GM19372 (cell line): Measurements from ENCODE around the gene CC2D1A.

ENCODE experiments used
- ATAC-seq: cut with Tn5 transposase; IDR thresholded peaks from one replicate; pipeline ENCODE4 v1.9.1; 2021; ENCODE audit warnings: mild to moderate bottlenecking, low read depth, moderate library complexity; ENCODE audit not compliant: unreplicated experiment

The CC2D1A gene

GRCh38 chr19:13876834-13877233, 29.2 kb upstream of the CC2D1A start, which contains the start of gene NANOS3:
NANOS3 (plus strand) TSS chr19:13877134; CDS start chr19:13877249, 115 bp downstream.
- no peak for ATAC-seq

GRCh38 chr19:13877303-13877702, 28.7 kb upstream of the CC2D1A start:
- ATAC-seq: no peak

GRCh38 chr19:13880059-13881043, 25.6 kb upstream of the CC2D1A start:
- peak; percentile 88 for ATAC-seq

GRCh38 chr19:13881251-13881691, 24.7 kb upstream of the CC2D1A start:
- ATAC-seq: no peak

GRCh38 chr19:13881692-13882418, 24.1 kb upstream of the CC2D1A start:
- ATAC-seq: no peak

GRCh38 chr19:13882419-13882795, 23.6 kb upstream of the CC2D1A start:
- ATAC-seq: no peak

- ATAC-seq: no peak
Observed at GRCh38 chr19:13882836-13883235, 23.2 kb upstream of the CC2D1A start.

GRCh38 chr19:13883516-13884064, 22.4 kb upstream of the CC2D1A start:
- ATAC-seq: no peak

- no peak for ATAC-seq
Observed at GRCh38 chr19:13884726-13885591, 21.0 kb upstream of the CC2D1A start.

GRCh38 chr19:13885826-13886365, 20.1 kb upstream of the CC2D1A start:
- no peak for ATAC-seq

GRCh38 chr19:13887018-13887436, 19.0 kb upstream of the CC2D1A start:
- ATAC-seq: no peak

- no peak for ATAC-seq
Observed at GRCh38 chr19:13887517-13887916, 18.5 kb upstream of the CC2D1A start.

GRCh38 chr19:13888281-13888680, 17.7 kb upstream of the CC2D1A start:
- no peak for ATAC-seq

- no peak for ATAC-seq
Observed at GRCh38 chr19:13890136-13890535, 15.9 kb upstream of the CC2D1A start.

GRCh38 chr19:13892870-13893269, 13.1 kb upstream of the CC2D1A start:
- no peak for ATAC-seq

- no peak for ATAC-seq
Observed at GRCh38 chr19:13894552-13894951, 11.4 kb upstream of the CC2D1A start.

GRCh38 chr19:13896227-13896626, 9.8 kb upstream of the CC2D1A start:
- no peak for ATAC-seq

- ATAC-seq: no peak
Observed at GRCh38 chr19:13899393-13899792, 6.6 kb upstream of the CC2D1A start.

GRCh38 chr19:13899912-13900584, 6.0 kb upstream of the CC2D1A start:
- no peak for ATAC-seq
